H1 (cell line): ENCODE measurements around the gene ASCC1. TPM values are rescaled to one million over a fixed set of nuclear protein-coding genes. Genes with fewer than 3 reads are reported as not detected.

Experiments used
- CTCF ChIA-PET: fragments of 300-600 bp; sonication (Branson Sonifier 250); formaldehyde crosslinking; loops from one replicate; lab custom pipeline; 2021; ENCODE audit not compliant: partially characterized antibody; lab: Charles Lee
- POLR2A ChIA-PET: fragments of 300-600 bp; sonication (Branson Sonifier 250); formaldehyde crosslinking; loops from one replicate; lab custom pipeline; 2021; ENCODE audit warnings: inconsistent platforms; ENCODE audit not compliant: partially characterized antibody; lab: Charles Lee
- DNase-seq, 2 experiments: peaks; one replicate each; pipeline versions ENCODE4 v3.0.0 to v3.0.0-alpha.2; 2010 to 2022; ENCODE audit warnings: low spot score in 2 of 2, low read depth in 1 of 2, mixed read lengths in 1 of 2
- FAIRE-seq: peaks from 2 replicates; lab custom pipeline; 2011; peaks lifted over from hg19 to GRCh38; lab: Jason Lieb, UNC
- H2AFZ ChIP-seq: 2 replicates; pipeline ENCODE4 v1.8.1; 2012; ENCODE audit warnings: low read length, inconsistent platforms
- H2AK5ac ChIP-seq: 2 replicates; pipeline ENCODE4 v1.6.1; 2013; ENCODE audit warnings: low read depth, low read length
- H2BK120ac ChIP-seq: replicated peaks from 2 replicates; pipeline ENCODE3; 2013; ENCODE audit warnings: low read depth, low read length, inconsistent platforms
- H2BK12ac ChIP-seq: 2 replicates; pipeline ENCODE4 v1.6.1; 2013; ENCODE audit warnings: low read depth, low read length
- H2BK15ac ChIP-seq: 2 replicates; pipeline ENCODE4 v1.6.1; 2013; ENCODE audit warnings: low read length
- H2BK20ac ChIP-seq: 2 replicates; pipeline ENCODE4 v1.6.1; 2013; ENCODE audit warnings: low read length
- H2BK5ac ChIP-seq: 2 replicates; pipeline ENCODE4 v1.6.1; 2013; ENCODE audit warnings: low read depth, low read length
- H3K14ac ChIP-seq: 2 replicates; pipeline ENCODE4 v1.6.1; 2013; ENCODE audit warnings: inconsistent platforms; ENCODE audit not compliant: insufficient read length
- H3K18ac ChIP-seq: 2 replicates; pipeline ENCODE4 v1.6.1; 2013; ENCODE audit warnings: low read length; ENCODE audit errors: extremely low read depth
- H3K23ac ChIP-seq: 2 replicates; pipeline ENCODE4 v1.6.1; 2013; ENCODE audit warnings: inconsistent platforms; ENCODE audit not compliant: insufficient read length
- H3K23me2 ChIP-seq: 2 replicates; pipeline ENCODE4 v1.6.1; 2013; ENCODE audit warnings: low read depth, low read length
- H3K27ac ChIP-seq: 2 replicates; pipeline ENCODE4 v1.6.1; 2011; ENCODE audit warnings: low read depth, low read length, inconsistent platforms
- H3K27me3 ChIP-seq, 4 experiments: replicated peaks in 1 of 4; 1 replicate in 1 of 4; 2 replicates in 3 of 4; pipeline versions ENCODE4 v1.6.1 to v1.8.1; 2011 to 2013; ENCODE audit warnings: low read length in 3 of 4, mild to moderate bottlenecking in 3 of 4, inconsistent platforms in 2 of 4, mixed read lengths in 2 of 4, moderate library complexity in 1 of 4; ENCODE audit not compliant: control insufficient read depth in 3 of 4, insufficient read depth in 3 of 4; ENCODE audit errors: extremely low read depth in 1 of 4
- H3K36me3 ChIP-seq, 4 experiments: 2 replicates each; pipeline versions ENCODE4 v1.6.1 to v1.8.1; 2011 to 2013; ENCODE audit warnings: mild to moderate bottlenecking in 4 of 4, low read length in 3 of 4, moderate library complexity in 2 of 4, control low read depth in 1 of 4, inconsistent platforms in 1 of 4; ENCODE audit not compliant: insufficient read depth in 4 of 4, control insufficient read depth in 2 of 4
- H3K4ac ChIP-seq: replicated peaks from 2 replicates; pipeline ENCODE3; 2013; ENCODE audit warnings: low read length, low read depth, mixed read lengths, inconsistent platforms; ENCODE audit not compliant: insufficient read length
- H3K4me1 ChIP-seq, 4 experiments: replicated peaks in 1 of 4; 1 replicate in 1 of 4; 2 replicates in 3 of 4; pipeline versions ENCODE4 v1.6.1 to v1.8.1; 2011 to 2013; ENCODE audit warnings: low read length in 3 of 4, inconsistent platforms in 2 of 4, mixed read lengths in 1 of 4; ENCODE audit not compliant: insufficient read depth in 4 of 4, control insufficient read depth in 3 of 4
- H3K4me2 ChIP-seq, 2 experiments: 2 replicates each; pipeline versions ENCODE4 v1.6.1 to v1.8.1; 2011 to 2013; ENCODE audit warnings: low read depth in 2 of 2, low read length in 2 of 2, control low read depth in 1 of 2, inconsistent platforms in 1 of 2, mild to moderate bottlenecking in 1 of 2; ENCODE audit not compliant: insufficient read depth in 1 of 2
- H3K4me3 ChIP-seq, 4 experiments: fragments of 200-600, 300-600 bp in 1 of 4; sonication (generic), shearing (Covaris generic), sonication (Bioruptor Twin) in 1 of 4; 2 replicates each; pipeline versions ENCODE4 v1.5.1 to v1.8.1; 2011 to 2016; ENCODE audit warnings: low read length in 4 of 4, low read depth in 3 of 4, control low read depth in 2 of 4, inconsistent platforms in 2 of 4, mild to moderate bottlenecking in 2 of 4, mixed read lengths in 1 of 4, moderate library complexity in 1 of 4; ENCODE audit not compliant: insufficient read depth in 2 of 4; ENCODE audit errors: extremely low read depth in 1 of 4
- H3K56ac ChIP-seq: replicated peaks from 2 replicates; pipeline ENCODE3; 2013; ENCODE audit warnings: low read depth, mild to moderate bottlenecking, mixed read lengths, low read length, inconsistent platforms; ENCODE audit not compliant: insufficient read length
- H3K79me1 ChIP-seq: 2 replicates; pipeline ENCODE4 v1.6.1; 2013; ENCODE audit warnings: low read depth, low read length, control low read depth
- H3K79me2 ChIP-seq, 2 experiments: 2 replicates each; pipeline versions ENCODE4 v1.6.1 to v1.8.1; 2012 to 2013; ENCODE audit warnings: low read length in 2 of 2, mild to moderate bottlenecking in 2 of 2, inconsistent platforms in 1 of 2; ENCODE audit not compliant: insufficient read depth in 2 of 2, control insufficient read depth in 1 of 2
- H3K9ac ChIP-seq, 4 experiments: replicated peaks in 1 of 4; 1 replicate in 1 of 4; 2 replicates in 3 of 4; pipeline versions ENCODE4 v1.6.1 to v1.8.1; 2011 to 2013; ENCODE audit warnings: low read depth in 3 of 4, low read length in 3 of 4, control low read depth in 2 of 4, mild to moderate bottlenecking in 2 of 4, moderate library complexity in 2 of 4, inconsistent platforms in 1 of 4; ENCODE audit errors: extremely low read depth in 1 of 4
- H3K9me3 ChIP-seq, 2 experiments: 2 replicates each; pipeline versions ENCODE4 v1.6.1 to v1.8.1; 2012 to 2013; ENCODE audit warnings: mild to moderate bottlenecking in 2 of 2, moderate library complexity in 2 of 2, control low read depth in 1 of 2, inconsistent platforms in 1 of 2, low read depth in 1 of 2, low read length in 1 of 2, mixed read lengths in 1 of 2; ENCODE audit not compliant: insufficient read depth in 2 of 2
- H4K20me1 ChIP-seq, 2 experiments: replicated peaks in 1 of 2; 2 replicates each; pipeline versions ENCODE3 to v1.8.1; 2011 to 2013; ENCODE audit warnings: inconsistent platforms in 2 of 2, low read length in 2 of 2, mild to moderate bottlenecking in 1 of 2; ENCODE audit not compliant: insufficient read depth in 2 of 2, control insufficient read depth in 1 of 2
- H4K5ac ChIP-seq: 2 replicates; pipeline ENCODE4 v1.6.1; 2013; ENCODE audit warnings: low read length, low read depth, mixed read lengths, inconsistent platforms; ENCODE audit not compliant: insufficient read length
- H4K8ac ChIP-seq: 2 replicates; pipeline ENCODE4 v1.8.0; 2013; ENCODE audit warnings: mild to moderate bottlenecking, moderate library complexity, low read length, inconsistent platforms; ENCODE audit not compliant: insufficient read depth; ENCODE audit errors: extremely low read depth
- H4K91ac ChIP-seq: replicated peaks from 2 replicates; pipeline ENCODE3; 2013; ENCODE audit warnings: low read length, mixed read lengths, inconsistent platforms; ENCODE audit not compliant: insufficient read length
- NRF1 ChIP-seq: IDR thresholded peaks from 2 replicates; pipeline ENCODE4 v1.6.1; 2011; ENCODE audit warnings: mild to moderate bottlenecking, low read depth, low read length, improper control_type of control experiment
- SIN3A ChIP-seq, 2 experiments: IDR thresholded peaks in 1 of 2; conservative IDR thresholded peaks in 1 of 2; 2 replicates each; pipeline ENCODE4 v1.6.1; 2011 to 2012; ENCODE audit warnings: low read length in 2 of 2, improper control_type of control experiment in 1 of 2, low read depth in 1 of 2, mild to moderate bottlenecking in 1 of 2
- SIX5 ChIP-seq: IDR thresholded peaks from 2 replicates; pipeline ENCODE4 v1.6.1; 2011; ENCODE audit warnings: mild to moderate bottlenecking, low read depth, low read length
- TAF7 ChIP-seq: optimal IDR thresholded peaks from 2 replicates; pipeline ENCODE3; 2011; ENCODE audit warnings: low read depth, mild to moderate bottlenecking, inconsistent platforms, low read length, moderate library complexity, borderline replicate concordance
- WGBS, 2 experiments: shearing (Covaris generic) in 1 of 2; methylation state at CpG; one replicate each; pipeline versions ENCODE4 v1.1.6 to v1.1.7; 2013 to 2015; ENCODE audit warnings: low lambda C conversion rate in 2 of 2, mixed read lengths in 2 of 2, inconsistent platforms in 1 of 2, low coverage in 1 of 2, missing lambda C conversion rate in 1 of 2; ENCODE audit not compliant: insufficient replicate concordance in 2 of 2, insufficient coverage in 1 of 2, insufficient read length in 1 of 2; ENCODE audit errors: extremely low coverage in 1 of 2, missing lambda C conversion rate in 1 of 2; 5-methylcytosine and 5-hydroxymethylcytosine counted together
- polyA plus RNA-seq, 7 experiments: library from polyadenylated mRNA; depleted of rRNA in 3 of 7; stranded (reverse) in 5 of 7; unstranded in 2 of 7; fragments of >200 nt in 5 of 7; fragments of 200-250 nt in 2 of 7; gene quantifications; 1 replicate in 5 of 7; 2 replicates in 1 of 7; 4 replicates in 1 of 7; pipeline versions ENCODE4 v1.2.1 to v1.2.3, GENCODE V29; 2011 to 2013; ENCODE audit warnings: missing spikeins in 2 of 7, mixed read lengths in 2 of 7
- total RNA-seq: library from RNA; stranded (reverse); fragmentation: NEBNext Ultra II Directional; extraction: Animal tissue kit (Norgen Biotek cat#: 25700); gene quantifications from 2 replicates; pipeline ENCODE4 v1.2.1, GENCODE V29; 2021

ASCC1 gene
- total and polyA plus RNA-seq, 2 of the 8 experiments (the other 6 are each of a cell fraction or from before 2014, with no cell fraction given), result 25.6 to 35.8 TPM

DNA sequence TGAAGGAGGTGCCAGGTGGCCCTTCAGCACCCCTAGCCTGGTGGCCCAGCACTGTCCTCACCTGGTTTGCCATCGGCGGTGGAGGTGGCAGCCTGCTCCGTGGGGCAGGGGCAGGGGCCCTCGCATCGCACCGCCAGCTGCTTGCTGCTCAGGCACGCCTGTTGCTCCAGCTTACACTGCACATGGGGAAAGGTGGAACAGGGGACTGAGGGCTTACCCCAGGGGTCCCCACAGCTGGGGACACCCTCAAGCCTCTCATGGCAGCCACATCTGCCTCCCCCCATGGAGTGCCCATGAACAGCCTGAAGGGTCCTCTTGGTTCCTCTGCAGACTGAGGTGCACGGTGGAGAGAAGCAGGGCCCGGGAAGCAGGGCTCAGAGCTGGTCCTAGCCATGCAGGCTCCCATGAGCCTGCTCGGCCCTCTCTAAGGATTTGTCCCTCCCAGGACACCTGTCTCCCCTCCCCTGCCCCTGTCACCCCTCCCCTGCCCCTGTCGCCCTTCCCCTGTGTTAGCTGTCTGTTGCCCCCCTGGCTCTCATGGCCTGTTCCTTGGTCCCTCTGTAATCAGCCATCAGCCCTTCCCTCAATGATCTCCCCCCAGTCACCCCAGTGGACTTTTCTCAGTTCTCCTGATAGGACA lies 147.8 kb downstream of the ASCC1 start:
- Histone ChIP-seq H2BK120ac (no peak overlapping the region), H3K23me2 (no peaks in the 10 kb centered on the region), H3K4ac (no peak overlapping the region), H3K9ac (no peak overlapping the region), H2AFZ (no peak overlapping the region), H3K79me2 (no peaks in the 10 kb centered on the region), H3K36me3 (no peaks in the 10 kb centered on the region), H3K4me2 (no peak overlapping the region), H3K27ac (no peak overlapping the region), H3K9me3 (no peaks in the 10 kb centered on the region), H3K18ac (no peak overlapping the region), H2BK15ac (no peak overlapping the region), H2AK5ac (no peak overlapping the region), H2BK20ac (no peak overlapping the region), H3K4me1 (peaks cover 0 to 3% (median 0%) of the 10 kb centered on the region in 4 experiments; a peak in 2 of 7 replicates), H4K8ac (no peak overlapping the region), H3K56ac (no peak overlapping the region), H3K27me3 (no peaks in the 10 kb centered on the region), H4K5ac (no peak overlapping the region), H4K20me1 (no peaks in the 10 kb centered on the region), H3K79me1 (no peaks in the 10 kb centered on the region), H3K23ac (no peak overlapping the region), H3K4me3 (no peak overlapping the region), H4K91ac (no peak overlapping the region), H3K14ac (no peak overlapping the region), H2BK12ac (no peak overlapping the region), H2BK5ac (no peak overlapping the region)
- FAIRE-seq, result no peak
- TF ChIP-seq NRF1 (no peak), TAF7 (no peak), SIN3A (conservative IDR thresholded peaks at IDR 0.05 in 1 of 2, IDR thresholded peaks at IDR 0.05 in 1 of 2; ENCODE audit: low read depth in 1 of 2, low read length in 2 of 2) (no peak), SIX5 (no peak)
- CTCF ChIA-PET, result interaction anchor here (0.6 to 10.2 kb wide), 16 partner anchors 8 to 270 kb away, joined by 3 to 100 read pairs (median 4); no protein-coding TSS in a partner anchor
- POLR2A ChIA-PET, result interaction anchor here (0.7 to 0.9 kb wide), 3 partner anchors 9 to 286 kb away, joined by 3 to 4 read pairs (median 3); partner anchors contain the start of gene DNAJB12
- no peak for DNase-seq
- WGBS, 2 experiments, result 89% methylated on average over 10 of the region's 11 CpGs; no CpG with 5 or more reads in 1 of the 2 experiments
